GM23338 (cell line): ENCODE data around the gene USP32. TPM values are rescaled to one million over a fixed set of nuclear protein-coding genes. Genes with fewer than 3 reads are reported as not detected.
"Not testable (repeated sequence)": the region's sequence is repeated elsewhere in the genome, so short reads cannot be mapped to it uniquely, and the experiment has no call there.

Experiments used
- ATAC-seq: fragments of 200-7000 bp; cut with Tn5 transposase; 3 replicates; pipeline ENCODE4 v1.9.1; 2020
- DNase-seq: peaks from one replicate; pipeline ENCODE4 v3.0.0-alpha.2; 2015; ENCODE audit warnings: low spot score
- H2AFZ ChIP-seq: fragments of 200-600 bp; sonication (generic); 2 replicates; pipeline ENCODE4 v1.8.0; 2016; ENCODE audit warnings: antibody characterized with exemption, mild to moderate bottlenecking, moderate library complexity
- H3F3A ChIP-seq: fragments of 200-600 bp; sonication (generic); replicated peaks from 2 replicates; pipeline ENCODE4 v1.8.0; 2017; ENCODE audit warnings: antibody characterized with exemption, mixed run types, low read depth
- H3K27ac ChIP-seq: fragments of 200-600 bp; sonication (generic); 2 replicates; pipeline ENCODE4 v1.6.1; 2016; ENCODE audit warnings: low read depth
- H3K27me3 ChIP-seq: fragments of 200-600 bp; sonication (generic); 2 replicates; pipeline ENCODE4 v1.8.0; 2016; ENCODE audit warnings: mild to moderate bottlenecking, mixed run types, moderate library complexity; ENCODE audit not compliant: insufficient read depth
- H3K36me3 ChIP-seq: fragments of 200-600 bp; sonication (generic); 2 replicates; pipeline ENCODE4 v1.8.0; 2016; ENCODE audit warnings: mild to moderate bottlenecking; ENCODE audit not compliant: insufficient read depth
- H3K4me1 ChIP-seq: fragments of 200-600 bp; sonication (generic); 2 replicates; pipeline ENCODE4 v1.8.0; 2016; ENCODE audit warnings: mild to moderate bottlenecking, moderate library complexity; ENCODE audit not compliant: insufficient read depth
- H3K4me2 ChIP-seq: fragments of 200-600 bp; sonication (generic); 2 replicates; pipeline ENCODE4 v1.7.1; 2017; ENCODE audit warnings: mixed run types
- H3K4me3 ChIP-seq: fragments of 200-600 bp; sonication (generic); 2 replicates; pipeline ENCODE4 v1.6.1; 2016; ENCODE audit warnings: mixed run types
- H3K79me2 ChIP-seq: fragments of 200-600 bp; sonication (generic); replicated peaks from 2 replicates; pipeline ENCODE4 v1.8.0; 2017; ENCODE audit warnings: mild to moderate bottlenecking; ENCODE audit not compliant: insufficient read depth
- H3K9me2 ChIP-seq: fragments of 200-600 bp; sonication (generic); 2 replicates; pipeline ENCODE4 v1.8.0; 2017; ENCODE audit not compliant: insufficient read depth
- H4K20me1 ChIP-seq: fragments of 200-600 bp; sonication (generic); replicated peaks from 2 replicates; pipeline ENCODE4 v1.8.0; 2017; ENCODE audit warnings: mild to moderate bottlenecking; ENCODE audit not compliant: insufficient read depth
- H3K27ac Mint-ChIP-seq: 2 replicates; pipeline ENCODE4 v1.8.0; 2020; ENCODE audit warnings: inconsistent platforms, mild to moderate bottlenecking, moderate library complexity, mixed read lengths
- H3K27me3 Mint-ChIP-seq: 3 replicates; pipeline ENCODE4 v1.8.0; 2022; ENCODE audit warnings: low read depth, mild to moderate bottlenecking, moderate library complexity, mixed read lengths, inconsistent platforms; ENCODE audit not compliant: insufficient read depth, poor library complexity
- H3K36me3 Mint-ChIP-seq: 3 replicates; pipeline ENCODE4 v1.8.0; 2021; ENCODE audit warnings: low read depth, mild to moderate bottlenecking, inconsistent platforms, moderate library complexity, mixed read lengths
- H3K4me1 Mint-ChIP-seq: 3 replicates; pipeline ENCODE4 v1.8.0; 2020; ENCODE audit warnings: mild to moderate bottlenecking, inconsistent platforms, mixed read lengths
- H3K4me3 Mint-ChIP-seq: 3 replicates; pipeline ENCODE4 v1.8.0; 2021; ENCODE audit warnings: moderate library complexity, mild to moderate bottlenecking, inconsistent platforms, mixed read lengths
- H3K9me3 Mint-ChIP-seq: 3 replicates; pipeline ENCODE4 v1.8.0; 2020; ENCODE audit warnings: moderate library complexity, mild to moderate bottlenecking, inconsistent platforms, mixed read lengths
- EZH2 ChIP-seq: fragments of 200-600 bp; sonication (generic); IDR thresholded peaks from one replicate; pipeline ENCODE4 v1.8.0; 2017; ENCODE audit warnings: antibody characterized with exemption, mild to moderate bottlenecking, low read depth; ENCODE audit not compliant: unreplicated experiment
- EZH2phosphoT487 ChIP-seq: fragments of 200-600 bp; sonication (generic); IDR thresholded peaks from one replicate; pipeline ENCODE4 v1.8.1; 2018; ENCODE audit warnings: antibody characterized with exemption; ENCODE audit not compliant: unreplicated experiment
- POLR2AphosphoS5 ChIP-seq: IDR thresholded peaks from 2 replicates; pipeline ENCODE4 v1.6.1; 2016; ENCODE audit warnings: antibody characterized with exemption, low read depth
- STAT1 ChIP-seq: IDR thresholded peaks from one replicate; pipeline ENCODE4 v1.6.1; 2016; ENCODE audit warnings: antibody characterized with exemption; ENCODE audit not compliant: unreplicated experiment
- ZNF331 ChIP-seq: fragments of 250-450 bp; sonication (Bioruptor Pico); IDR thresholded peaks from 2 replicates; pipeline ENCODE4 v1.5.0; 2020; ENCODE audit warnings: low read depth, mild to moderate bottlenecking, moderate library complexity
- polyA plus RNA-seq: library from polyadenylated mRNA; unstranded; fragments of >200 nt; fragmentation: Nextera tagmentation; extraction: Ambion mirVana; gene quantifications from 2 replicates; pipeline ENCODE4 v1.2.1, GENCODE V29; 2016
- total RNA-seq: library from RNA; depleted of rRNA; stranded (reverse); fragments of >200 nt; shearing (Covaris generic); gene quantifications from 2 replicates; pipeline ENCODE4 v1.2.3, GENCODE V29; 2014
- TF ChIP-seq, protein P1 (sequence below): IDR thresholded peaks from 2 replicates; pipeline ENCODE4 v1.6.1; 2016; ENCODE audit warnings: antibody characterized with exemption
- TF ChIP-seq, protein P2 (sequence below): IDR thresholded peaks from one replicate; pipeline ENCODE4 v1.6.1; 2018; ENCODE audit warnings: antibody characterized with exemption; ENCODE audit not compliant: unreplicated experiment
- TF ChIP-seq, protein P3 (sequence below), 2 experiments: fragments of 200-600 bp in 1 of 2; sonication (generic) in 1 of 2; conservative IDR thresholded peaks; 2 replicates each; pipeline versions ENCODE4 v1.5.1 to v1.6.1; 2016 to 2017; ENCODE audit warnings: antibody characterized with exemption in 2 of 2, low read depth in 2 of 2, mild to moderate bottlenecking in 2 of 2, moderate library complexity in 1 of 2

Gene USP32
- total and polyA plus RNA-seq, 2 experiments from 2014 or later: 43.6 to 129 TPM

- TF ChIP-seq, protein P1, sequence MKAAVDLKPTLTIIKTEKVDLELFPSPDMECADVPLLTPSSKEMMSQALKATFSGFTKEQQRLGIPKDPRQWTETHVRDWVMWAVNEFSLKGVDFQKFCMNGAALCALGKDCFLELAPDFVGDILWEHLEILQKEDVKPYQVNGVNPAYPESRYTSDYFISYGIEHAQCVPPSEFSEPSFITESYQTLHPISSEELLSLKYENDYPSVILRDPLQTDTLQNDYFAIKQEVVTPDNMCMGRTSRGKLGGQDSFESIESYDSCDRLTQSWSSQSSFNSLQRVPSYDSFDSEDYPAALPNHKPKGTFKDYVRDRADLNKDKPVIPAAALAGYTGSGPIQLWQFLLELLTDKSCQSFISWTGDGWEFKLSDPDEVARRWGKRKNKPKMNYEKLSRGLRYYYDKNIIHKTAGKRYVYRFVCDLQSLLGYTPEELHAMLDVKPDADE: no peak
- TF ChIP-seq EZH2: no peak
- TF ChIP-seq, protein P2, sequence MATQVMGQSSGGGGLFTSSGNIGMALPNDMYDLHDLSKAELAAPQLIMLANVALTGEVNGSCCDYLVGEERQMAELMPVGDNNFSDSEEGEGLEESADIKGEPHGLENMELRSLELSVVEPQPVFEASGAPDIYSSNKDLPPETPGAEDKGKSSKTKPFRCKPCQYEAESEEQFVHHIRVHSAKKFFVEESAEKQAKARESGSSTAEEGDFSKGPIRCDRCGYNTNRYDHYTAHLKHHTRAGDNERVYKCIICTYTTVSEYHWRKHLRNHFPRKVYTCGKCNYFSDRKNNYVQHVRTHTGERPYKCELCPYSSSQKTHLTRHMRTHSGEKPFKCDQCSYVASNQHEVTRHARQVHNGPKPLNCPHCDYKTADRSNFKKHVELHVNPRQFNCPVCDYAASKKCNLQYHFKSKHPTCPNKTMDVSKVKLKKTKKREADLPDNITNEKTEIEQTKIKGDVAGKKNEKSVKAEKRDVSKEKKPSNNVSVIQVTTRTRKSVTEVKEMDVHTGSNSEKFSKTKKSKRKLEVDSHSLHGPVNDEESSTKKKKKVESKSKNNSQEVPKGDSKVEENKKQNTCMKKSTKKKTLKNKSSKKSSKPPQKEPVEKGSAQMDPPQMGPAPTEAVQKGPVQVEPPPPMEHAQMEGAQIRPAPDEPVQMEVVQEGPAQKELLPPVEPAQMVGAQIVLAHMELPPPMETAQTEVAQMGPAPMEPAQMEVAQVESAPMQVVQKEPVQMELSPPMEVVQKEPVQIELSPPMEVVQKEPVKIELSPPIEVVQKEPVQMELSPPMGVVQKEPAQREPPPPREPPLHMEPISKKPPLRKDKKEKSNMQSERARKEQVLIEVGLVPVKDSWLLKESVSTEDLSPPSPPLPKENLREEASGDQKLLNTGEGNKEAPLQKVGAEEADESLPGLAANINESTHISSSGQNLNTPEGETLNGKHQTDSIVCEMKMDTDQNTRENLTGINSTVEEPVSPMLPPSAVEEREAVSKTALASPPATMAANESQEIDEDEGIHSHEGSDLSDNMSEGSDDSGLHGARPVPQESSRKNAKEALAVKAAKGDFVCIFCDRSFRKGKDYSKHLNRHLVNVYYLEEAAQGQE: no peak
- TF ChIP-seq EZH2phosphoT487: no peak
- TF ChIP-seq STAT1: no peak
- TF ChIP-seq ZNF331: no peak
Measured at GRCh38 chr17:60224064-60224463, 167.9 kb downstream of the USP32 start (continued).

DNA sequence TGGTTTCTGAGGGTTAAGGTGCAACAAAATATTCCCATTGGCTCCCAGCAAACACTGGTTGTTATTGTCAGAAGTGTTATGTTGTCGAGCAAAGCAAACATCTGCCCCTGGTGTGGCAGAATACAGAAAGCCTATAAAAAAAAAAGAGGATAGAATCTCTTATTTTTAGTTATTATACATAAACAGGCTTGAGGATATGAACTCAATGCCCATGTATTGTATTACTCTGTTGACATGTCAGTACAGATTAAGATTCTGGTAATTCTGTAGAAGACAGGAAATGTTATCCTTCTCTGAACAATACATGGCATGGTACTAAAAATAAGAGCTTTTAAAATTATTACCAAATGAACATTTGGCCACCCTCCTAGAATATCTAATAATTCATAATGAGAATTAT is 168.5 kb downstream of the USP32 start:
- H3K4me3 Mint-ChIP-seq: no peak overlapping the region
- TF ChIP-seq, protein P3, sequence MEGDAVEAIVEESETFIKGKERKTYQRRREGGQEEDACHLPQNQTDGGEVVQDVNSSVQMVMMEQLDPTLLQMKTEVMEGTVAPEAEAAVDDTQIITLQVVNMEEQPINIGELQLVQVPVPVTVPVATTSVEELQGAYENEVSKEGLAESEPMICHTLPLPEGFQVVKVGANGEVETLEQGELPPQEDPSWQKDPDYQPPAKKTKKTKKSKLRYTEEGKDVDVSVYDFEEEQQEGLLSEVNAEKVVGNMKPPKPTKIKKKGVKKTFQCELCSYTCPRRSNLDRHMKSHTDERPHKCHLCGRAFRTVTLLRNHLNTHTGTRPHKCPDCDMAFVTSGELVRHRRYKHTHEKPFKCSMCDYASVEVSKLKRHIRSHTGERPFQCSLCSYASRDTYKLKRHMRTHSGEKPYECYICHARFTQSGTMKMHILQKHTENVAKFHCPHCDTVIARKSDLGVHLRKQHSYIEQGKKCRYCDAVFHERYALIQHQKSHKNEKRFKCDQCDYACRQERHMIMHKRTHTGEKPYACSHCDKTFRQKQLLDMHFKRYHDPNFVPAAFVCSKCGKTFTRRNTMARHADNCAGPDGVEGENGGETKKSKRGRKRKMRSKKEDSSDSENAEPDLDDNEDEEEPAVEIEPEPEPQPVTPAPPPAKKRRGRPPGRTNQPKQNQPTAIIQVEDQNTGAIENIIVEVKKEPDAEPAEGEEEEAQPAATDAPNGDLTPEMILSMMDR (conservative IDR thresholded peaks at IDR 0.05; ENCODE audit: low read depth in 2 of 2): no peak
- TF ChIP-seq POLR2AphosphoS5 (no peak), EZH2 (no peak)
- no peaks in the 10 kb centered on the region for H3K4me1 Mint-ChIP-seq
- no peaks in the 10 kb centered on the region for H3K27me3 Mint-ChIP-seq
- H3K9me3 Mint-ChIP-seq: no peaks in the 10 kb centered on the region
- Histone ChIP-seq H3K36me3 (peaks cover 43% of the 10 kb centered on the region), H3K4me1 (no peaks in the 10 kb centered on the region), H3K79me2 (no peaks in the 10 kb centered on the region), H3K27ac (no peak overlapping the region), H3K9me2 (no peaks in the 10 kb centered on the region), H3F3A (0 out of 2 replicates have a peak, but pooled peaks cover 3% of the 10 kb centered on the region), H3K27me3 (no peaks in the 10 kb centered on the region), H3K4me2 (no peak overlapping the region), H2AFZ (no peak overlapping the region), H4K20me1 (peaks cover 5% of the 10 kb centered on the region), H3K4me3 (no peak overlapping the region)
- peaks cover 39% of the 10 kb centered on the region for H3K36me3 Mint-ChIP-seq
- no peak for ATAC-seq
- no peak for DNase-seq
- no peak overlapping the region for H3K27ac Mint-ChIP-seq

GRCh38 chr17:60218774-60219173 is 173.2 kb downstream of the USP32 start:
- H3K9me3 Mint-ChIP-seq, ATAC-seq, H3K27me3 ChIP-seq: not testable (repeated sequence)

GRCh38 chr17:60215895-60216294 is 176.0 kb downstream of the USP32 start:
- H3K27me3 ChIP-seq, H3K4me3 Mint-ChIP-seq, H3K27ac ChIP-seq, H2AFZ ChIP-seq, H3K27ac Mint-ChIP-seq, H3K4me1 Mint-ChIP-seq, H3K79me2 ChIP-seq, H3K9me2 ChIP-seq, H3K4me1 ChIP-seq, DNase-seq, H3K27me3 Mint-ChIP-seq, H3K4me3 ChIP-seq, H3K4me2 ChIP-seq, H3F3A ChIP-seq, H3K9me3 Mint-ChIP-seq, H4K20me1 ChIP-seq, ATAC-seq: not testable (repeated sequence)
- H3K36me3 ChIP-seq: peaks cover 15% of the 10 kb centered on the region
- H3K36me3 Mint-ChIP-seq: peaks cover 14% of the 10 kb centered on the region; the same call in 2 of the 3 replicates

More at GRCh38 chr17:60218774-60219173, 173.2 kb downstream of the USP32 start:
- H3K27ac Mint-ChIP-seq, H3K4me3 Mint-ChIP-seq, H2AFZ ChIP-seq, H3K9me2 ChIP-seq, DNase-seq, H3K4me3 ChIP-seq, H3K27me3 Mint-ChIP-seq, H3K27ac ChIP-seq, H3K4me1 ChIP-seq, H3F3A ChIP-seq, H3K4me1 Mint-ChIP-seq, H3K79me2 ChIP-seq, H3K4me2 ChIP-seq, H4K20me1 ChIP-seq: not testable (repeated sequence)
- H3K36me3 Mint-ChIP-seq: peaks cover 31% of the 10 kb centered on the region
- peaks cover 29% of the 10 kb centered on the region for H3K36me3 ChIP-seq

- not testable (repeated sequence) for H3K27ac Mint-ChIP-seq, H3K9me3 Mint-ChIP-seq, H3K4me3 Mint-ChIP-seq, H3K4me1 ChIP-seq, H3K4me2 ChIP-seq, H3K4me1 Mint-ChIP-seq, H3F3A ChIP-seq, H3K27ac ChIP-seq, H4K20me1 ChIP-seq, DNase-seq, H2AFZ ChIP-seq, H3K4me3 ChIP-seq, H3K27me3 Mint-ChIP-seq, H3K36me3 ChIP-seq, H3K27me3 ChIP-seq, ATAC-seq, H3K9me2 ChIP-seq, H3K79me2 ChIP-seq
- peaks cover 14% of the 10 kb centered on the region for H3K36me3 Mint-ChIP-seq
Measured at GRCh38 chr17:60211282-60211681, 180.7 kb downstream of the USP32 start.
